OCI-LY1 (cell line): Measurements from ENCODE around the gene ATP6V0A1.

Experiments used
- H2AFZ ChIP-seq: fragments of 200-600 bp; sonication (generic), shearing (Covaris generic); 2 replicates; pipeline ENCODE4 v1.6.0; 2014; ENCODE audit warnings: antibody characterized with exemption, mild to moderate bottlenecking, low read length
- H3F3A ChIP-seq: fragments of 200-600 bp; sonication (generic), shearing (Covaris generic); 2 replicates; pipeline ENCODE4 v1.6.0; 2014; ENCODE audit warnings: mild to moderate bottlenecking, antibody characterized with exemption, low read length, moderate library complexity; ENCODE audit not compliant: insufficient read depth
- H3K27ac ChIP-seq: fragments of 200-600 bp; sonication (generic); 2 replicates; pipeline ENCODE4 v1.5.1; 2014; ENCODE audit warnings: low read length, mixed run types, mild to moderate bottlenecking, low read depth; ENCODE audit not compliant: poor library complexity, severe bottlenecking
- H3K27me3 ChIP-seq: fragments of 200-600 bp; sonication (generic); 2 replicates; pipeline ENCODE4 v1.6.0; 2014; ENCODE audit warnings: antibody characterized with exemption, mild to moderate bottlenecking, low read length, moderate library complexity; ENCODE audit not compliant: insufficient read depth
- H3K36me3 ChIP-seq: fragments of 200-600 bp; sonication (generic); 2 replicates; pipeline ENCODE4 v1.6.1; 2014; ENCODE audit warnings: mild to moderate bottlenecking, antibody characterized with exemption, low read length, moderate library complexity, mixed read lengths; ENCODE audit not compliant: insufficient read depth
- H3K4me1 ChIP-seq: fragments of 200-600 bp; sonication (generic); 2 replicates; pipeline ENCODE4 v1.5.1; 2014; ENCODE audit warnings: mild to moderate bottlenecking, low read length, moderate library complexity; ENCODE audit not compliant: insufficient read depth, severe bottlenecking
- H3K4me2 ChIP-seq: fragments of 200-600 bp; sonication (generic), shearing (Covaris generic); 2 replicates; pipeline ENCODE4 v1.6.1; 2014; ENCODE audit warnings: low read length
- H3K4me3 ChIP-seq: fragments of 200-600 bp; sonication (generic); 2 replicates; pipeline ENCODE4 v1.5.1; 2014; ENCODE audit warnings: low read length, low read depth, mild to moderate bottlenecking, mixed read lengths; ENCODE audit not compliant: poor library complexity, severe bottlenecking
- H3K79me2 ChIP-seq: fragments of 200-600 bp; shearing (Covaris generic); 2 replicates; pipeline ENCODE4 v1.6.1; 2016; ENCODE audit warnings: mixed run types, low read length, mixed read lengths; ENCODE audit not compliant: insufficient read depth
- H3K9ac ChIP-seq: fragments of 200-600 bp; sonication (generic), shearing (Covaris generic); 2 replicates; pipeline ENCODE4 v1.6.1; 2014; ENCODE audit warnings: mild to moderate bottlenecking, low read length, mixed read lengths
- H3K9me2 ChIP-seq: fragments of 200-600 bp; sonication (generic), shearing (Covaris generic); 2 replicates; pipeline ENCODE4 v1.6.1; 2014; ENCODE audit warnings: low read depth, mild to moderate bottlenecking, low read length, mixed read lengths
- H3K9me3 ChIP-seq: fragments of 200-600 bp; shearing (Covaris generic); 2 replicates; pipeline ENCODE4 v1.6.1; 2014; ENCODE audit warnings: low read length, mixed read lengths
- H4K20me1 ChIP-seq: fragments of 200-600 bp; sonication (generic), shearing (Covaris generic); 2 replicates; pipeline ENCODE4 v1.6.0; 2016; ENCODE audit warnings: mild to moderate bottlenecking, low read length; ENCODE audit not compliant: insufficient read depth
- CTCF ChIP-seq: fragments of 200-600 bp; sonication (generic), shearing (Covaris generic); IDR thresholded peaks from 2 replicates; pipeline ENCODE4 v1.5.1; 2017; ENCODE audit warnings: mild to moderate bottlenecking, antibody characterized with exemption, low read length, moderate library complexity, mixed read lengths
- EZH2 ChIP-seq: fragments of 200-600 bp; sonication (generic), shearing (Covaris generic); IDR thresholded peaks from 2 replicates; pipeline ENCODE4 v1.8.0; 2017; ENCODE audit warnings: borderline replicate concordance, mixed run types, mild to moderate bottlenecking, antibody characterized with exemption, low read length, moderate library complexity, mixed read lengths

ATP6V0A1 gene

GRCh38 chr17:42553866-42554249, 95.2 kb downstream of the ATP6V0A1 start:
- Histone ChIP-seq H2AFZ (no peak overlapping the region), H3K4me2 (peak overlapping the region; percentile 63), H3K4me1 (peaks cover 14% of the 10 kb centered on the region), H3K9ac (peak overlapping the region; percentile 67), H3K4me3 (peak overlapping the region; percentile 66), H3K36me3 (0 out of 2 replicates have a peak, but pooled peaks cover 4% of the 10 kb centered on the region), H3K79me2 (no peaks in the 10 kb centered on the region), H4K20me1 (no peaks in the 10 kb centered on the region), H3K9me2 (no peaks in the 10 kb centered on the region), H3K9me3 (no peaks in the 10 kb centered on the region), H3F3A (no peaks in the 10 kb centered on the region), H3K27me3 (no peaks in the 10 kb centered on the region), H3K27ac (no peak overlapping the region)
- TF ChIP-seq CTCF (peak; percentile 23; the same call in 1 of the 2 replicates), EZH2 (no peak)

GRCh38 chr17:42554250-42555121, 95.8 kb downstream of the ATP6V0A1 start:
- Histone ChIP-seq H3K4me2 (peak overlapping the region; percentile 63), H2AFZ (no peak overlapping the region), H3F3A (no peaks in the 10 kb centered on the region), H3K4me3 (peak overlapping the region; percentile 66), H3K27me3 (no peaks in the 10 kb centered on the region), H3K9me2 (no peaks in the 10 kb centered on the region), H3K9me3 (no peaks in the 10 kb centered on the region), H3K4me1 (peaks cover 9% of the 10 kb centered on the region), H3K9ac (peak overlapping the region; percentile 67), H3K36me3 (0 out of 2 replicates have a peak, but pooled peaks cover 4% of the 10 kb centered on the region), H4K20me1 (no peaks in the 10 kb centered on the region), H3K79me2 (no peaks in the 10 kb centered on the region), H3K27ac (no peak overlapping the region)
- TF ChIP-seq EZH2 (no peak), CTCF (no peak)

- no peak for TF ChIP-seq EZH2
- H3K27ac ChIP-seq, result no peak overlapping the region
Measured at GRCh38 chr17:42555122-42555622, 96.5 kb downstream of the ATP6V0A1 start.

More at GRCh38 chr17:42555122-42555622, 96.5 kb downstream of the ATP6V0A1 start:
- Histone ChIP-seq H3K4me1 (peaks cover 9% of the 10 kb centered on the region), H2AFZ (no peak overlapping the region), H3K79me2 (no peaks in the 10 kb centered on the region), H3K9me3 (no peaks in the 10 kb centered on the region), H4K20me1 (no peaks in the 10 kb centered on the region), H3K36me3 (0 out of 2 replicates have a peak, but pooled peaks cover 4% of the 10 kb centered on the region), H3K4me2 (peak overlapping the region; percentile 63), H3K4me3 (peak overlapping the region; percentile 66), H3K9ac (peak overlapping the region; percentile 67), H3K9me2 (no peaks in the 10 kb centered on the region), H3F3A (no peaks in the 10 kb centered on the region), H3K27me3 (no peaks in the 10 kb centered on the region)
